Activated T-helper 2 cell treated with anti-CD3 and anti-CD28 coated beads, Interferon-gamma antibody, Interleukin-2, Interleukin-4, amounts not matched to agents 10 μg/mL and 5 μg/mL and 100 μg/mL, durations not matched to agents 14 hours and 24 hours and 36 hours (primary cell): ENCODE data around the gene CDC42BPA. TPM values are rescaled to one million over a fixed set of nuclear protein-coding genes. Genes with fewer than 3 reads are reported as not detected.

ENCODE experiments used
- DNase-seq: peaks from one replicate; pipeline ENCODE4 v3.0.0; 2021; ENCODE audit warnings: low spot score
- H3K27ac Mint-ChIP-seq: one replicate; pipeline ENCODE4 v1.8.0; 2021; ENCODE audit warnings: mixed read lengths
- H3K27me3 Mint-ChIP-seq: one replicate; pipeline ENCODE4 v1.8.0; 2021; ENCODE audit warnings: low read depth, mixed read lengths
- H3K36me3 Mint-ChIP-seq: one replicate; pipeline ENCODE4 v1.8.0; 2021; ENCODE audit warnings: low read depth, mixed read lengths
- H3K4me1 Mint-ChIP-seq: one replicate; pipeline ENCODE4 v1.8.0; 2021; ENCODE audit warnings: low read depth, mixed read lengths
- H3K4me3 Mint-ChIP-seq: one replicate; pipeline ENCODE4 v1.8.0; 2021; ENCODE audit warnings: low read depth, mild to moderate bottlenecking, moderate library complexity, mixed read lengths
- H3K9me3 Mint-ChIP-seq: one replicate; pipeline ENCODE4 v1.8.0; 2021; ENCODE audit warnings: mixed read lengths
- intact Hi-C: fragments of 100-400 bp; cut with micrococcal nuclease; formaldehyde crosslinking; loops from one replicate; pipeline ENCODE4 v1.15.1; 2023
- total RNA-seq: library from RNA; stranded (reverse); gene quantifications from 2 replicates; pipeline ENCODE4 v1.2.3, GENCODE V29; 2022

The CDC42BPA gene
- total RNA-seq, 1 donor from 2014 or later: 6.6 TPM

- intact Hi-C loops: no loop called here
- Mint-ChIP-seq H3K9me3 (no peaks in the 10 kb centered on the region), H3K4me3 (no peak overlapping the region), H3K4me1 (no peaks in the 10 kb centered on the region), H3K27ac (no peak overlapping the region), H3K36me3 (no peaks in the 10 kb centered on the region), H3K27me3 (peaks cover 9% of the 10 kb centered on the region)
- no peak for DNase-seq
These were observed 133.0 kb downstream of the CDC42BPA start for GRCh38 chr1:227185291-227185690.

- Mint-ChIP-seq H3K4me1 (no peaks in the 10 kb centered on the region), H3K4me3 (no peak overlapping the region), H3K9me3 (no peaks in the 10 kb centered on the region), H3K27me3 (peaks cover 5% of the 10 kb centered on the region), H3K36me3 (no peaks in the 10 kb centered on the region), H3K27ac (no peak overlapping the region)
- no peak for DNase-seq
- intact Hi-C loops: no loop called here
These were observed 136.3 kb downstream of the CDC42BPA start for GRCh38 chr1:227182012-227182411.

GRCh38 chr1:227175611-227176010, 142.7 kb downstream of the CDC42BPA start:
- no peaks in the 10 kb centered on the region for H3K4me1 Mint-ChIP-seq
- no peak overlapping the region for H3K27ac Mint-ChIP-seq
- DNase-seq: no peak
- H3K4me3 Mint-ChIP-seq: no peak overlapping the region
- no peaks in the 10 kb centered on the region for H3K9me3 Mint-ChIP-seq
- H3K27me3 Mint-ChIP-seq: peaks cover 1% of the 10 kb centered on the region
- intact Hi-C loops: no loop called here
- H3K36me3 Mint-ChIP-seq: no peaks in the 10 kb centered on the region

- Mint-ChIP-seq H3K9me3 (no peaks in the 10 kb centered on the region), H3K36me3 (no peaks in the 10 kb centered on the region), H3K4me1 (no peaks in the 10 kb centered on the region), H3K27me3 (peaks cover 5% of the 10 kb centered on the region), H3K27ac (no peak overlapping the region), H3K4me3 (no peak overlapping the region)
- intact Hi-C loops: no loop called here
- DNase-seq: no peak
These were observed 144.1 kb downstream of the CDC42BPA start for GRCh38 chr1:227174164-227174563.

- Mint-ChIP-seq H3K4me1 (no peaks in the 10 kb centered on the region), H3K4me3 (no peak overlapping the region), H3K27ac (no peak overlapping the region), H3K9me3 (no peaks in the 10 kb centered on the region), H3K36me3 (no peaks in the 10 kb centered on the region), H3K27me3 (peaks cover 6% of the 10 kb centered on the region)
- intact Hi-C loops: no loop called here
- no peak for DNase-seq
These were observed 147.7 kb downstream of the CDC42BPA start for GRCh38 chr1:227170361-227171166.

- DNase-seq: no peak
- no peaks in the 10 kb centered on the region for H3K9me3 Mint-ChIP-seq
- no peaks in the 10 kb centered on the region for H3K4me1 Mint-ChIP-seq
- H3K4me3 Mint-ChIP-seq: no peak overlapping the region
- no peaks in the 10 kb centered on the region for H3K36me3 Mint-ChIP-seq
- H3K27me3 Mint-ChIP-seq: peaks cover 9% of the 10 kb centered on the region
- intact Hi-C loops: no loop called here
- H3K27ac Mint-ChIP-seq: no peak overlapping the region
These were observed 148.9 kb downstream of the CDC42BPA start for GRCh38 chr1:227169343-227169742.

GRCh38 chr1:227167276-227168101, 150.8 kb downstream of the CDC42BPA start:
- intact Hi-C loops: no loop called here
- H3K4me3 Mint-ChIP-seq: no peak overlapping the region

GRCh38 chr1:227166559-227166958, 151.7 kb downstream of the CDC42BPA start:
- Mint-ChIP-seq H3K27ac (no peak overlapping the region), H3K36me3 (no peaks in the 10 kb centered on the region), H3K27me3 (peaks cover 9% of the 10 kb centered on the region), H3K4me3 (no peak overlapping the region), H3K9me3 (no peaks in the 10 kb centered on the region), H3K4me1 (no peaks in the 10 kb centered on the region)
- no peak for DNase-seq
- intact Hi-C loops: no loop called here

More at GRCh38 chr1:227167276-227168101, 150.8 kb downstream of the CDC42BPA start:
- H3K9me3 Mint-ChIP-seq: no peaks in the 10 kb centered on the region
- no peaks in the 10 kb centered on the region for H3K36me3 Mint-ChIP-seq
- H3K4me1 Mint-ChIP-seq: no peaks in the 10 kb centered on the region
- DNase-seq: no peak
- no peak overlapping the region for H3K27ac Mint-ChIP-seq
- peaks cover 9% of the 10 kb centered on the region for H3K27me3 Mint-ChIP-seq

- H3K9me3 Mint-ChIP-seq: no peaks in the 10 kb centered on the region
- no peak overlapping the region for H3K27ac Mint-ChIP-seq
- no peaks in the 10 kb centered on the region for H3K36me3 Mint-ChIP-seq
- H3K4me1 Mint-ChIP-seq: no peaks in the 10 kb centered on the region
- H3K27me3 Mint-ChIP-seq: peaks cover 3% of the 10 kb centered on the region
- intact Hi-C loops: no loop called here
- H3K4me3 Mint-ChIP-seq: no peak overlapping the region
- no peak for DNase-seq
These were observed 156.8 kb downstream of the CDC42BPA start for GRCh38 chr1:227161470-227161869.

- H3K27ac Mint-ChIP-seq: no peak overlapping the region
- H3K9me3 Mint-ChIP-seq: no peaks in the 10 kb centered on the region
- intact Hi-C loops: no loop called here
- peaks cover 7% of the 10 kb centered on the region for H3K27me3 Mint-ChIP-seq
- DNase-seq: no peak
- no peaks in the 10 kb centered on the region for H3K4me1 Mint-ChIP-seq
- H3K36me3 Mint-ChIP-seq: no peaks in the 10 kb centered on the region
- H3K4me3 Mint-ChIP-seq: no peak overlapping the region
These were observed 161.8 kb downstream of the CDC42BPA start for GRCh38 chr1:227156520-227156919.

- Mint-ChIP-seq H3K27me3 (peaks cover 12% of the 10 kb centered on the region), H3K4me3 (no peak overlapping the region), H3K27ac (no peak overlapping the region), H3K36me3 (no peaks in the 10 kb centered on the region), H3K4me1 (no peaks in the 10 kb centered on the region), H3K9me3 (no peaks in the 10 kb centered on the region)
- intact Hi-C loops: no loop called here
- DNase-seq: no peak
These were observed 162.6 kb downstream of the CDC42BPA start for GRCh38 chr1:227155688-227156087.

- H3K4me1 Mint-ChIP-seq: no peaks in the 10 kb centered on the region
- H3K27me3 Mint-ChIP-seq: peaks cover 15% of the 10 kb centered on the region
- H3K36me3 Mint-ChIP-seq: no peaks in the 10 kb centered on the region
- no peaks in the 10 kb centered on the region for H3K9me3 Mint-ChIP-seq
- intact Hi-C loops: no loop called here
- no peak overlapping the region for H3K4me3 Mint-ChIP-seq
- no peak for DNase-seq
- H3K27ac Mint-ChIP-seq: no peak overlapping the region
These were observed 163.3 kb downstream of the CDC42BPA start for GRCh38 chr1:227155004-227155403.

- H3K27ac Mint-ChIP-seq: no peak overlapping the region
- intact Hi-C loops: no loop called here
These were observed 165.8 kb downstream of the CDC42BPA start for GRCh38 chr1:227152525-227152924.

More at GRCh38 chr1:227152525-227152924, 165.8 kb downstream of the CDC42BPA start:
- Mint-ChIP-seq H3K36me3 (no peaks in the 10 kb centered on the region), H3K4me1 (no peaks in the 10 kb centered on the region), H3K9me3 (no peaks in the 10 kb centered on the region), H3K27me3 (peaks cover 22% of the 10 kb centered on the region), H3K4me3 (no peak overlapping the region)
- DNase-seq: no peak
